Measurements from ENCODE around the gene CACNA1H.

- no peak for TF ChIP-seq CTCF (IDR thresholded peaks at IDR 0.05)
- no peak for TF ChIP-seq ZFX (IDR thresholded peaks at IDR 0.05; ENCODE audit: borderline replicate concordance)
These were observed 24.8 kb upstream of the CACNA1H start for GRCh38 chr16:1127971-1128715.
